ENCODE measurements around the gene XXYLT1.

DNA sequence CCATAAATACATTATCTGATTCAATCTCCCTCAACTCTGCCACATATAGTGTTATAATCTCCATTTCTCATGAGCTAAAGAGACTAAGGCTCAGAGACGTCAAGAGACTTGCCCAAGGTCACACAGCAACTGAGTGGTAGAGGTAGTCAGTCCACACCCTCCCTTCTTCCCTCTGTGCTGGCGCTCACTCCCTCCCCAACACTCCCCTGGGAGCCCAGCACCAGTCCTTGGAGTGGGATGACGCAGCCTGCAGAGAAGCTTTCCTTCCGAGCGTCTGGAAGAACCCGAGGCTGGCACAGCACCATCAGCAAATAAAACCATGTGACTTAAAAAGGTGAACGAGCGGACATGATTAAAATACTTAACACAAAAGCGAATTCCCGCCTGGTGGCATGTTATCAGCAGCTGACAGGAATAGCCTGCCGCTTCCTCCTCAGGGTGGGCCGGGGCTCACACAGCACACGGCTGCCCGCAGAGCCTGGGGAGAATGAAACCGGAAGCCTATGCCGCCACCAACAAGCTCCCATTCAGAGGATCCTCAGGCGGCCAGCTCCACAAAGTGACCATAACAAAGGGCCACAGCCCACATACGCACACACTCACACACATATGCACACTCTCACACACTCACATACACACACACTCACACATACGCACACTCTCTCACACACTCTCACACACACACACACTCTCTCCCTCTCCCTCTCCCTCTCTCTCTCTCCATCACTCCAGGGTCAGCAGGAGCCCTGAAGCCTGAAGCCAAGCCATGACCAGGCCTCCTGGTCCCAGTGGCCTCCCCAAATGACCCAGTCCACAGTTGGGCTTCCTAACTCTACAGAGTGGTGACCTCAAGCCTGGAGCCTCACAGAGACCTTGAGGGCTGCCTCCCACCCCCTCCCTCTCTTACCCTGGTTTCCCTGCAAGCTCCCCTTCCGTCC lies 120.5 kb downstream of the XXYLT1 start:
- peak in 2 of 3 donors; percentile 52 to 59 for TF ChIP-seq POLR2A (IDR thresholded peaks at IDR 0.05)
- TF ChIP-seq, protein P1, sequence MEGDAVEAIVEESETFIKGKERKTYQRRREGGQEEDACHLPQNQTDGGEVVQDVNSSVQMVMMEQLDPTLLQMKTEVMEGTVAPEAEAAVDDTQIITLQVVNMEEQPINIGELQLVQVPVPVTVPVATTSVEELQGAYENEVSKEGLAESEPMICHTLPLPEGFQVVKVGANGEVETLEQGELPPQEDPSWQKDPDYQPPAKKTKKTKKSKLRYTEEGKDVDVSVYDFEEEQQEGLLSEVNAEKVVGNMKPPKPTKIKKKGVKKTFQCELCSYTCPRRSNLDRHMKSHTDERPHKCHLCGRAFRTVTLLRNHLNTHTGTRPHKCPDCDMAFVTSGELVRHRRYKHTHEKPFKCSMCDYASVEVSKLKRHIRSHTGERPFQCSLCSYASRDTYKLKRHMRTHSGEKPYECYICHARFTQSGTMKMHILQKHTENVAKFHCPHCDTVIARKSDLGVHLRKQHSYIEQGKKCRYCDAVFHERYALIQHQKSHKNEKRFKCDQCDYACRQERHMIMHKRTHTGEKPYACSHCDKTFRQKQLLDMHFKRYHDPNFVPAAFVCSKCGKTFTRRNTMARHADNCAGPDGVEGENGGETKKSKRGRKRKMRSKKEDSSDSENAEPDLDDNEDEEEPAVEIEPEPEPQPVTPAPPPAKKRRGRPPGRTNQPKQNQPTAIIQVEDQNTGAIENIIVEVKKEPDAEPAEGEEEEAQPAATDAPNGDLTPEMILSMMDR (IDR thresholded peaks at IDR 0.05), result peak in 1 of 7 experiments; percentile 14
